ENCODE data around the gene CRACR2B.

CRACR2B gene

DNA sequence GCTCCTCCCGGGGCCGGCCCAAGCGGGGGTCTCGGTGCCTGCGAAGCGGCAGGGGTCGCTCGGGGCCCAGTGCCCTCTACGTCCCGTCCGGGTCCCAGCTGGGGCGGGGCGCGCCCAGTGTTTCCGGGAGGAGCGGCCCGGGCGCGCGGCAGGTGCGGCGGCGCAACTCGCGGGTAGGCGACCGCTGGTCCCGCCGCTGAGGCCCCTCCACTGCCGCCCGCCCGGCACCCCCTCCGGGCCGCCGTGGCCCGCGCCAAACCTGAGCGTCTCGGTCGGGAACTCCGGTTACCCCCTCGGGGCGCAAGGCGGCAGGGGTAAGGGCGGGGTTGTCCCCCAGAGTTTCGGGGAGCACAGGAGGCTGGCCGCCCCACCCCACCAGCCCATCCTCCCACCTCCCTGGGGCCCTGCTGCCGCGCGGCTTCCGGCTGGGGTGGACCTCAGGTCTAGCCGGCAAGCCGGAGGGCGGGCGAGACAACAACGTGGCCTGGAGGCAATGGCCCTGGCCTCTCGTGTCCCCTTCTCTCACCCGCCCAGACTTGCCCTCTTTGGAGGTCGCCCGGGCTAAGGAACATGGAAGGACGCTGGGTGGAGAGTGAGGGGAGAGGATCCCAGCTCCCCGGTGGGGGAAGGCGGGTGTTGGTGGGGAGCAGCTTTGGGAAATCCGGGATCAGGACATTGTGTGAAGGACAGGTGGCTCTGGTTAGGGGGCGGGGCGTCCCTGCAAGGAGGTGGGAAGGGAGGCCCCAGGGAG is 398 bp upstream of the CRACR2B start:
- Histone ChIP-seq H3K36me3 (ENCODE audit: control insufficient read depth, insufficient read depth, low read length) (peaks cover 16% of the 10 kb centered on the region), H3K4me1 (ENCODE audit: control insufficient read depth, insufficient read depth, low read length) (peaks cover 3% of the 10 kb centered on the region), H3K9ac (ENCODE audit: low read depth, low read length) (peak overlapping the region; percentile 24), H3K27me3 (ENCODE audit: control insufficient read depth, insufficient read depth, low read length) (peaks cover 27% of the 10 kb centered on the region), H3K4me3 (ENCODE audit: low read depth, low read length) (peak overlapping the region; percentile 61), H3K9me3 (ENCODE audit: control insufficient read depth, insufficient read depth, low read length) (no peaks in the 10 kb centered on the region)

DNA sequence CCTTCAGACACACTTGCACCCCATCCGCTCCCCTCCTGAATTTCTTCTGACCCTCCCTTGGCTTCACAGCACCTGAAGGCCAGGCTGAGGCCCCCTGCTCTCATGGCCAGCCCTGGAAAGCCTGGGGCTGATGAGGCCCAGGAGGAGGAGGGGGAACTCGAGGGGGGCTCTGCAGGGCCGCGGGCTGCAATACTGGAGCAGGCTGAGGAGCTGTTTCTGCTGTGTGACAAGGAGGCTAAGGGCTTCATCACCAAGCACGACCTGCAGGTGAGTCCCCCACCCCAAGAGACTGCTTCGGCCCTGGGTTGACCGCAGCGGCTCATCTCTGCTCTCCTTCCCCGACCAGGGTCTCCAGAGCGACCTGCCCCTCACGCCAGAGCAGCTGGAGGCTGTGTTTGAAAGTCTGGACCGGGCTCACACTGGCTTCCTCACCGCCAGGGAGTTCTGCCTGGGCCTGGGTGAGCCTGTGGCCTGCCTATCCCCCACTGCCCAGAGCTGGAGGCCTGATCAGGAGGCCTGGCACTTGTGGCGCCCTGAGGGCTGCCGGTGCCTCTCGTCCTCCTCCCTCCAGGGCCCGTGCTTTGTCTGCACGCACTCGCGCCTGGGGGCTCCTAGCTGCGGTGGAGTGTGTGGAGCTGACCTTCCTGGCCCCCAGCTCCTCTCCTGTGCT is 922 bp downstream of the CRACR2B start:
- Histone ChIP-seq H3K36me3 (ENCODE audit: control insufficient read depth, insufficient read depth, low read length) (peaks cover 13% of the 10 kb centered on the region), H3K4me1 (ENCODE audit: control insufficient read depth, insufficient read depth, low read length) (peaks cover 3% of the 10 kb centered on the region), H3K9me3 (ENCODE audit: control insufficient read depth, insufficient read depth, low read length) (no peaks in the 10 kb centered on the region), H3K9ac (ENCODE audit: low read depth, low read length) (no peak overlapping the region), H3K4me3 (ENCODE audit: low read depth, low read length) (peak overlapping the region; percentile 68), H3K27me3 (ENCODE audit: control insufficient read depth, insufficient read depth, low read length) (peaks cover 27% of the 10 kb centered on the region)

DNA sequence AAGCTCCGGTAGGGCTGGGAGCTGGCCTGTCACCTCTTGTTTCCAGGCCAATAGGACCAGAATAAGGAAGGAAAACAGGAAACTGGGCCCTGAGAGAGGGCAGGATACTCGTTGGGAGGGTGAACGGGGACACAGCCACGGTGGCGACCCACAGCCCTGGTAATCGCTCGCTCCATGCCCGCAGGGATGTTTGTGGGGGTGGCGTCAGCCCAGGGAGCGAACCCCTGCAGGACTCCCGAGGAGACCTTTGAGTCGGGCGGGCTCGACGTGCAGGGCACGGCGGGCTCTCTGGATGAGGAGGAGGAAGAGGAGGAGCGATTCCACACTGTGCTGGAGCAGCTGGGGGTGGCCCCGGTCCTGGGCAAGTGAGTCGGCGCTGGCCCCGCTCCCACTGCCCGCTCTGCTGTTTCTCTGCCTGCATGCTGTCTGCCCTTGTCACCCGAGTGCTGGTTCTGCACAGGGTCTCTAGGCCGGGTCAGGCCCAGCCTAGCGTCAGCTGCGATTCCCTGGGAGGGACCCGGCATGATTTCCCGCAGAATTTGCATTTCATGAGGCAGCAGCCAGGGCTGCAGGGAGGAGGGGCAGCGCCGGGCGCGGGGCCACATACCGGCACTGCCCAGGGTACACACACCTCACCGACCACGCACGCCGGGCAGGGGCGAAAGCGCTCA is 1.6 kb downstream of the CRACR2B start:
- Histone ChIP-seq H3K36me3 (ENCODE audit: control insufficient read depth, insufficient read depth, low read length) (peaks cover 8% of the 10 kb centered on the region), H3K9ac (ENCODE audit: low read depth, low read length) (peak overlapping the region; percentile 12), H3K9me3 (ENCODE audit: control insufficient read depth, insufficient read depth, low read length) (no peaks in the 10 kb centered on the region), H3K27me3 (ENCODE audit: control insufficient read depth, insufficient read depth, low read length) (peaks cover 27% of the 10 kb centered on the region), H3K4me3 (ENCODE audit: low read depth, low read length) (peak overlapping the region; percentile 68), H3K4me1 (ENCODE audit: control insufficient read depth, insufficient read depth, low read length) (peaks cover 3% of the 10 kb centered on the region)

DNA sequence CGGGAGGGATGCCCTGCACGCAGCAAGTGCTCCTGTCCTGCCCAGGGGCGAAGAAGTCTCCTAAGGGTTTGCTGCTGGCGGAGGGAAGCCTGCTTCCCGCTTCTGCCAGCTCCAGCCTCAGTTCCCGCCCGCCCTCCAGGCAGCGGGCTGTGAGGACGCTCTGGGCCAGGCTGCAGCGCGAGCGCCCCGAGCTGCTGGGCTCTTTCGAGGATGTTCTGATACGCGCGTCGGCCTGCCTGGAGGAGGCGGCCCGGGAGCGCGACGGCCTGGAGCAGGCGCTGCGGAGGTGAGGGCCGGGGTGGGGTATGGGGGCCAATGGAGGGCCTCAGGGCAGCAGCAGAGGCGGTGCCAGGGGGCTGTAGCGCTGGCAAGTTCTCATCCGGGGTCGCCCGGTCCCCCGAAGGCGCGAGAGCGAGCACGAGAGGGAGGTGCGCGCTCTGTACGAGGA is 2.2 kb downstream of the CRACR2B start:
- H3K9me3 ChIP-seq (ENCODE audit: control insufficient read depth, insufficient read depth, low read length) = no peaks in the 10 kb centered on the region
- peaks cover 3% of the 10 kb centered on the region for H3K4me1 ChIP-seq (ENCODE audit: control insufficient read depth, insufficient read depth, low read length)
- H3K27me3 ChIP-seq (ENCODE audit: control insufficient read depth, insufficient read depth, low read length) = peaks cover 27% of the 10 kb centered on the region
- peak overlapping the region; percentile 68 for H3K4me3 ChIP-seq (ENCODE audit: low read depth, low read length)
- peaks cover 2% of the 10 kb centered on the region for H3K36me3 ChIP-seq (ENCODE audit: control insufficient read depth, insufficient read depth, low read length)
- peak overlapping the region; percentile 12 for H3K9ac ChIP-seq (ENCODE audit: low read depth, low read length)

DNA sequence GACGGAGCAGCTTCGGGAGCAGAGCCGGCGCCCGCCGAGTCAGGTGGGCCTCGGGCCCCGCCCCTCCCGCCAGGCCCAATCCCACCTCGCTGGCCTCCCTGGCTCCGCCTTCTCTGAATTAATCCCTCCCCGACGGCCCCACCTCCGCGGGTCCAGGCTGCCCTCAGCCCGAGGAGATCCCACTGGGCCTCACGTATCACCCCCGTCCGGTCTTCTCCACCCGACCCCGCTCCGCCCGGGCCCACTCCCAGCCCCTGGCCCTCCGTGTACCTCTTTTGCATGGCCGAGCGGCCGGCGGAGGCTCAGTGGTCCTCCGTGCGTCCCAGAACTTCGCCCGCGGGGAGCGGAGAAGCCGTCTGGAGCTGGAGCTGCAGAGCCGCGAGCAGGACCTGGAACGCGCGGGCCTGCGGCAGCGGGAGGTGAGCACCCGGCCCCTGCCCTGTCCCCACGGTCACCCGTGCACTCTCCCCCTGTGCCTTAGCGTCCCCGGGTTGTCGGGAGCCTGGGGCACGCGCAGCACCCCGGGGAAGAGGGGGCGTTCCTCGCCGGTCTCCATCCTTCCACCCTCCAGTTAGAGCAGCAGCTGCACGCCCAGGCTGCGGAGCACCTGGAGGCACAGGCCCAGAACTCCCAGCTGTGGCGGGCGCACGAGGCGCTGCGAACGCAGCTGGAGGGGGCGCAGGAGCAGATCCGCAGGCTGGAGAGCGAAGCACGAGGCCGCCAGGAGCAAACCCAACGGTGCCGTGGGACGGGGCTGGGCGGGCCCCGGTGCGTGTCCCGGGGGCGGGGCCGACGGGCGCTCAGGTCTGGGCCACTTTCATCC is 2.8 kb downstream of the CRACR2B start:
- no peak overlapping the region for H3K9ac ChIP-seq (ENCODE audit: low read depth, low read length)
- H3K27me3 ChIP-seq (ENCODE audit: control insufficient read depth, insufficient read depth, low read length) = peaks cover 27% of the 10 kb centered on the region
- H3K4me1 ChIP-seq (ENCODE audit: control insufficient read depth, insufficient read depth, low read length) = peaks cover 3% of the 10 kb centered on the region
- H3K36me3 ChIP-seq (ENCODE audit: control insufficient read depth, insufficient read depth, low read length) = no peaks in the 10 kb centered on the region
- peak overlapping the region; percentile 68 for H3K4me3 ChIP-seq (ENCODE audit: low read depth, low read length)
- H3K9me3 ChIP-seq (ENCODE audit: control insufficient read depth, insufficient read depth, low read length) = no peaks in the 10 kb centered on the region

DNA sequence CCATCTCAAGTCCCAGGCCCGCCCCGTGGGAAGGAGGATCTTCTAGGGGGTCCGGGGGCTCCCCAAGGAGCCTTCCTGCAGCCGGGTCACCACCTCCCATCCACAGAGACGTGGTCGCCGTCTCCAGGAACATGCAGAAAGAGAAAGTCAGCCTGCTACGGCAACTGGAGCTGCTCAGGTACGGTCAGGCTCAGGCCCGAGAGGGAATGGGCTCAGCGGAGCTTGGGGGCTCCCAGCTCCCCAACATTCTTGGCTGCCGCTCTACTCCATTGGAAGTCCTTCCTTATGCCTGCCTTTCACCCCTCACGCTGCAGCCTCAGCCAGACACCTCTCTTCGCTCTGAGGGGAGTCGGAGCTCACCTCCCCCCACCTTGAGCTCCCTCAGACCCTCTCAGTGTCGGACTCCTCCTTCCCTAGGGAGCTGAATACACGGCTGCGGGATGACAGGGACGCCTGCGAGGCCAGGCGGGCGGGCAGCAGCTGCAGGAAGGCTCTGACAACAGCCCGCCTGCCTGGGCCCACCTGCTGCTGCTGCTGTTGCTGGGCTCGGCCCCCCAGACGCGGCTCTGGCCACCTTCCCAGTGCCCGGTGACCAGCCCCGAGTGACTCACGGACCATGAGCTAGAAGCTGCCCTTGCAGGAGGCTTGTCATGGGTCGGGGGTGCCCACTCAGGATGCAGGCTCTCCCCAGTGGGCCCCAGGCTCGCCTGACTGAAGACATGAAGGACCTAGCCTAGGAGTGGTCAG is 3.6 kb downstream of the CRACR2B start:
- H3K4me1 ChIP-seq (ENCODE audit: control insufficient read depth, insufficient read depth, low read length) = peaks cover 3% of the 10 kb centered on the region
- H3K27me3 ChIP-seq (ENCODE audit: control insufficient read depth, insufficient read depth, low read length) = peaks cover 27% of the 10 kb centered on the region
- H3K9me3 ChIP-seq (ENCODE audit: control insufficient read depth, insufficient read depth, low read length) = no peaks in the 10 kb centered on the region
- H3K4me3 ChIP-seq (ENCODE audit: low read depth, low read length) = peak overlapping the region; percentile 68
- H3K9ac ChIP-seq (ENCODE audit: low read depth, low read length) = no peak overlapping the region
- H3K36me3 ChIP-seq (ENCODE audit: control insufficient read depth, insufficient read depth, low read length) = no peaks in the 10 kb centered on the region

DNA sequence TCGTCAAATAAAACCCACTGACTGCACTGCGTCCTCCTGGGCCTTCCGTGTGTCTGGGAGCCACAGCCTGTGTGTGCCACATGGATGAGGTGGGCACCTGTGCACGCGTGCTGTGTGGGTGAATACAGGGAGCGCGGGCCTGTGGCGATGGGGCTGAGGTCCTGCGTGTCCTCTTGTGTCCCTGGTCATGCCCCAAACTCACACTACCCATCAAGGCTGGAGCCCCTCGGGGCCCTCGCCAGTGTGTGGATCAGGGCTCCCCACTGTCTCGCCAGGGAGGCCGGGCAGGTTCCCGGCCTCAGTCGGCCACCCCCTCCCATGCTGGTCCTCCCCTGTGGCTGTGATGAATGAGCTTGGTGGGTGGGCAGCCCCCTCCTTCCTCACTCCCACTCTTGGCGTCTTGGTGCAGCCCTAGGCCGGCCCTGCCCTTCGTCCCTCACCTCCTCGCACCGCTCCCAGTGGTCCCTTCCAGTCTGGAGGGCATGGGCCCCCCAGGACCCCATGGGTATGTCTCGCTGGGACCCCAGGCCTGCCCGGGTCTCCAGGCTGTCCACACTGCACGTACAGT is 4.3 kb downstream of the CRACR2B start:
- Histone ChIP-seq H3K9ac (ENCODE audit: low read depth, low read length) (no peak overlapping the region), H3K36me3 (ENCODE audit: control insufficient read depth, insufficient read depth, low read length) (peaks cover 4% of the 10 kb centered on the region), H3K27me3 (ENCODE audit: control insufficient read depth, insufficient read depth, low read length) (peaks cover 27% of the 10 kb centered on the region), H3K4me3 (ENCODE audit: low read depth, low read length) (peak overlapping the region; percentile 55), H3K9me3 (ENCODE audit: control insufficient read depth, insufficient read depth, low read length) (no peaks in the 10 kb centered on the region), H3K4me1 (ENCODE audit: control insufficient read depth, insufficient read depth, low read length) (peaks cover 3% of the 10 kb centered on the region)

DNA sequence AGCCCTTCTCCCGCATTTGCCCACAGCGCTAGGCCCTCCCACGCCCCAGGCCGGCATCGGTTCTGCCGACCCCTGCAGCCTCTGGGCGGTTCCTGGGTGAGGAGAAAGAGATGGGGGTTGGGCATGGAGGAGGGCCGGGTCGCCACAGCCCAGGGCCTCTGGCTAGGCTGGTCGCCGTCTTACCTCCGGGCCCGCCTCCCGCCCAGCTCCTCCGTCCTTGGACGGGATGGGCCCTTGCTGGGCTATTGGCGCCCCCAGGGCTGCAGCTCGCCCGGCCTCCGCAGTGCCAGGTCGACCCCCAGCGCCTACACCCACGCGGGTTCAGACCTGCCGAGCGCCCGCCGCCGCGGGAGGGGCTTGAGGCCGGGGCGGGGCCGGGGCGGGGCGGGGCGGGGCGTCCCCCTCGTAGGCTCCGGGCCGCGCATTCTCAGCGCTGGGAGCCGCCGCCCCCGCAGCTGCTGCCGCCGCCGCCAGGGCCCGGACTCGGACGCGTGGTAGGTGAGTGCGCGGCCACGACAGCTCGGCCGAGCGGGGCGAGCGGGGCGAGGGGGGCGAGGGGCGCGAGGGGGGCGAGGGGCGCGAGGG is 4.9 kb downstream of the CRACR2B start, which contains the start of gene CD151:
Gene CD151 (plus strand): TSS at position 424 of the 585 bp plus-strand sequence. CDS start 3,118 bp downstream, outside the sequence.
- H3K4me3 ChIP-seq (ENCODE audit: low read depth, low read length) = peak within 1 kb of the TSS; percentile 65
- no peaks in the 10 kb centered on the region for H3K9me3 ChIP-seq (ENCODE audit: control insufficient read depth, insufficient read depth, low read length)
- H3K36me3 ChIP-seq (ENCODE audit: control insufficient read depth, insufficient read depth, low read length) = peaks cover 10% of the 10 kb centered on the region
- H3K4me1 ChIP-seq (ENCODE audit: control insufficient read depth, insufficient read depth, low read length) = peaks cover 3% of the 10 kb centered on the region
- peaks cover 27% of the 10 kb centered on the region for H3K27me3 ChIP-seq (ENCODE audit: control insufficient read depth, insufficient read depth, low read length)
- H3K9ac ChIP-seq (ENCODE audit: low read depth, low read length) = no peak within 1 kb of the TSS

DNA sequence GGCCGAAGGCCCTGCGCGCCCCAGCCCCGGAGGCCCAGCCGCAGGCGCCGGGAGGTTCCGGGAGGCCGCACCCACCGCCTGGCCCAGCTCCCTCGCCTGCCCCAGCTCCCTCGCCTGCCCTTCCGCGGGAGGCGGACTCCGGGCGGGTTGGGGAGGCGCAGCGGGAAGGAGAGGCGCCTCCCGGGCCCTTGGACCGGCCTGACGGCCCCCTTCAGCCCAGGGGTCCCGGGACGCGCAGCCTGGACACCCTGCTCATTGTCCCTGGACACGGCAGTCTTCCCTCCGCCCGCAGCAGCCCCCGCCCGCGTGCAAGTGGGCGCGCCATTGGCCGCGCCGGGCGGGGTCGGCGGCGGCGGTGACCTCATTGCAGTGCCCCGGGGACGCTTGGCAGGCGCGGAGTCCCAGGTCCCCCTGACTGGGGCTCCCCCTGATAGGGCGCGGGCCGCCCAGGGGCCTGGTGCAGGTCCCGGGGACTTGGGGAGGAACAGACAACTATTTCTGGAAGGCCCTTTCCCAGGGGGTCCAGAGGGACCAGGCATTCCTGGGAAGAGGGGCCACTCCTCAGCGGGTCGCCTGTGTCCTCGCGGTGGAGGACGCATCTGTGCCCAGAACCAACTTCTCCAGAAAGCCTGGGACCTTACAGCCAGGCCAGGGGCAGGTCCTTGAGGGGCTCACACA is 5.5 kb downstream of the CRACR2B start:
- Histone ChIP-seq H3K9me3 (ENCODE audit: control insufficient read depth, insufficient read depth, low read length) (no peaks in the 10 kb centered on the region), H3K36me3 (ENCODE audit: control insufficient read depth, insufficient read depth, low read length) (peaks cover 16% of the 10 kb centered on the region), H3K4me1 (ENCODE audit: control insufficient read depth, insufficient read depth, low read length) (peaks cover 3% of the 10 kb centered on the region), H3K9ac (ENCODE audit: low read depth, low read length) (no peak overlapping the region), H3K27me3 (ENCODE audit: control insufficient read depth, insufficient read depth, low read length) (peaks cover 27% of the 10 kb centered on the region), H3K4me3 (ENCODE audit: low read depth, low read length) (peak overlapping the region; percentile 65)

DNA sequence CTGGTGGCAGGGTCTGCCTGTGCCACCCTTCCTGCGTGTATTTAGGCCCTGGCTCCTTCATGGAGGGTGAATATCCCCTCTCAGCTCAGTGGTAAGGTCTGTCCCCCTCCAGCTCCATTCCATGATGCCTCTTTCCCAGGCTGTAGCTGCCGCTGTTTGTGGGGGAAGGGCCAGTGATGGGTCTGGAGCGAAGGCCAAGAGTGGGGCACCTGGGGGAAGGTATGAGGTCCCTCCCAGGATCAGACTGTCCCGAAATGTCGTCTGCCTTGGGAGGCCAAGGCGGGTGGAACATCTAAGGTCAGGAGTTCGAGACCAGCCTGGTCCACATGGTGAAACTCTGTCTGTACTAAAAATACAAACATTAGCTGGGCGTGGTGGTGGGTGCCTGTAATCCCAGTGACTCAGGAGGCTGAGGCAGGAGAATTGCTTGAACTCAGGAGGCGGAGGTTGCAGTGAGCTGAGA is 6.2 kb downstream of the CRACR2B start:
- H3K9me3 ChIP-seq (ENCODE audit: control insufficient read depth, insufficient read depth, low read length) = no peaks in the 10 kb centered on the region
- H3K4me1 ChIP-seq (ENCODE audit: control insufficient read depth, insufficient read depth, low read length) = peaks cover 7% of the 10 kb centered on the region
- H3K36me3 ChIP-seq (ENCODE audit: control insufficient read depth, insufficient read depth, low read length) = peaks cover 20% of the 10 kb centered on the region
- no peak overlapping the region for H3K9ac ChIP-seq (ENCODE audit: low read depth, low read length)
- peaks cover 23% of the 10 kb centered on the region for H3K27me3 ChIP-seq (ENCODE audit: control insufficient read depth, insufficient read depth, low read length)
- peak overlapping the region; percentile 65 for H3K4me3 ChIP-seq (ENCODE audit: low read depth, low read length)

All from iPS-15b (cell line).